A375 (cell line): ENCODE results near the gene SLC37A4. TPM values are rescaled to one million over a fixed set of nuclear protein-coding genes. Genes with fewer than 3 reads are reported as not detected.

Experiments
- small RNA-seq: library from RNA; depleted of rRNA; stranded (forward); fragments of <200 nt; gene quantifications from one replicate; pipeline ENCODE3, GENCODE V24; 2014
- total RNA-seq: library from RNA; depleted of rRNA; stranded (reverse); fragments of >200 nt; shearing (Covaris generic); gene quantifications from 2 replicates; pipeline ENCODE4 v1.2.3, GENCODE V29; 2014; rRNA removed

Gene SLC37A4
- 23.9 and 33.9 TPM in 2 replicates for total RNA-seq

GRCh38 chr11:119030329-119031047, at the start of gene SLC37A4:
Gene SLC37A4, minus strand, starts transcription at chr11:119030877.

GRCh38 chr11:119067371-119068222, 36.9 kb upstream of the SLC37A4 start, which contains the start of gene VPS11:
Gene VPS11, plus strand, starts transcription at chr11:119067818. Its CDS starts 6 bp downstream, at chr11:119067824.

GRCh38 chr11:119057000-119057769, 26.5 kb upstream of the SLC37A4 start, which contains the start of gene HYOU1:
Gene HYOU1, minus strand, starts transcription at chr11:119057205. Its CDS starts 1,045 bp downstream, at chr11:119056160.

GRCh38 chr11:119018074-119018938, 12.4 kb downstream of the SLC37A4 start, which contains the start of the genes RPS25 and TRAPPC4:
Gene RPS25, minus strand, starts transcription at chr11:119018343. Its CDS starts 59 bp downstream, at chr11:119018284.
Gene TRAPPC4, plus strand, starts transcription at chr11:119018766. Its CDS starts 30 bp downstream, at chr11:119018796.

GRCh38 chr11:118997627-118998387, 32.9 kb downstream of the SLC37A4 start, which contains the start of gene CENATAC:
Gene CENATAC, plus strand, starts transcription at chr11:118998138. Its CDS starts 60 bp downstream, at chr11:118998198.

Small RNAs within 50 kb of the gene (small RNA-seq; reads per million reads assigned to genes)
- gene AP003392.2 (not detected), gene RF00017 (not detected), gene RF00019 (not detected)

Other genes with a start within 250 kb of the SLC37A4 start
- 61.6 and 63.4 TPM in 2 replicates for gene DDX6, start 239.7 kb downstream of the SLC37A4 start, total RNA-seq
- not detected in 2 replicates for gene CXCR5, start 147.0 kb downstream of the SLC37A4 start, total RNA-seq
- 20.1 and 20.4 TPM in 2 replicates for gene BCL9L, start 105.0 kb downstream of the SLC37A4 start, total RNA-seq
- not detected in 2 replicates for gene UPK2, start 74.6 kb downstream of the SLC37A4 start, total RNA-seq
- not detected in 2 replicates for gene FOXR1, start 59.1 kb downstream of the SLC37A4 start, total RNA-seq
- gene CENATAC, start 32.7 kb downstream of the SLC37A4 start, total RNA-seq, result 43.6 and 48.3 TPM in 2 replicates
- gene RPS25, start 12.5 kb downstream of the SLC37A4 start, total RNA-seq, result 1,513 and 1,807 TPM in 2 replicates
- 116 and 119 TPM in 2 replicates for gene TRAPPC4, start 12.1 kb downstream of the SLC37A4 start, total RNA-seq
- 183 and 189 TPM in 2 replicates for gene HYOU1, start 26.3 kb upstream of the SLC37A4 start, total RNA-seq
- gene VPS11, start 36.9 kb upstream of the SLC37A4 start, total RNA-seq, result 35.2 and 39.1 TPM in 2 replicates
- 9.5 and 13.5 TPM in 2 replicates for gene HMBS, start 54.0 kb upstream of the SLC37A4 start, total RNA-seq
- 25.1 and 54.7 TPM in 2 replicates for gene DPAGT1, start 71.0 kb upstream of the SLC37A4 start, total RNA-seq
- 17.9 and 18.2 TPM in 2 replicates for gene C2CD2L, start 76.5 kb upstream of the SLC37A4 start, total RNA-seq
- gene HINFP, start 90.7 kb upstream of the SLC37A4 start, total RNA-seq, result 10.7 and 13.2 TPM in 2 replicates
- 0.08 and 0.23 TPM in 2 replicates for gene ABCG4, start 118.2 kb upstream of the SLC37A4 start, total RNA-seq
- 19.2 and 24.3 TPM in 2 replicates for gene NLRX1, start 137.8 kb upstream of the SLC37A4 start, total RNA-seq
- 0.11 TPM in 1 of 2 replicates, not detected in the other for gene NHERF4, start 154.6 kb upstream of the SLC37A4 start, total RNA-seq
- 9.6 and 10.9 TPM in 2 replicates for gene CBL, start 175.5 kb upstream of the SLC37A4 start, total RNA-seq